NCI-H2107 treated with DMSO at 0.1 percent for 48 hours (cell line): ENCODE measurements around the gene CSKMT.
"Not testable (repeated sequence)": the region's sequence is repeated elsewhere in the genome, so short reads cannot be mapped to it uniquely, and the experiment has no call there.

Experiments
- DNase-seq: peaks from one replicate; lab custom pipeline; 2025; ENCODE audit not compliant: unreplicated experiment; lab: John Stamatoyannopoulos, UW

The CSKMT gene

DNA sequence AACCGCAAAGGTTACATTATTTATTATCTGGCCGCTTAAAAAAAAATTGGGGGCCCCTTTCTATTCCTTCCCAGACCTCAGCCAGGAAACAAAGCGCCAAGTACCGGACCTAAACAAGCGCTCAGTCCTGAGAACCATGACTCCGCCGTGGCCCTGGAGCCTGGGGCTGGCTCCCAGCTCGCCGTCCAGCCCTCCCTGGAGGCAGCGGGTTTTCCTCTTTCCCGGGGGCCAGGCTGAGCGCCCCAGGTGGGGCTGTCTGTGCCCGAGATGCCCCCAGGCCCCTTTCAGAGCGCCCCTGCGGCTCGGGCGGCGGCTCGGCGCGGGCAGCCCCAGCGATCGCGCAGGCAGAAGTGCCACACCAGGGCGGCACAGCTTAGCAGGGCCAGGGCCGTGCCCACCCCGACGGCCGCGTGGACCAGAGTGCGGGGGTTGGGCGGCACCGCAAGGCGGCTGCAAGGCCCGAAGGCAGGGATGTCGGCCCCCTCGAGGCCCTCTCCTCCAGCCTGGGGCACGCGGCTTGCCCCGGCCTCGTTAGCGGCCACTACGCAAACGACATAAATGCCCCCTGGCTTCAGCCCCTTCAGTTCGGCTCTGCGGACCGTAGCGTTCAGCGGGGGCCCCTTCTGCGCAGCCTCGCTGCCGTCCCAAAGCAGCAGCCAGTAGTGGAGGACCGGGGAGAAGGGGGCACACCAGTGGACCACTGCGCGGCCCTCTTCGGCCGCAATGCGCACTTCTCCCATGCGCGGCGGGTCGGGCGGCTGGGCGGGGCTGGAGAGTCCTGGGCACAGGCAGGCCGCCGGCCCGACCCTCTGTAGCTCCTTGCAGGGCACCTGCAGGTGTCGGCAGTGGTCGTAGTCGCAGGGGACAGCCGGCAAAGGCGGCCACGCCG, 22.6 kb downstream of the CSKMT start:
- no peak for DNase-seq

DNA sequence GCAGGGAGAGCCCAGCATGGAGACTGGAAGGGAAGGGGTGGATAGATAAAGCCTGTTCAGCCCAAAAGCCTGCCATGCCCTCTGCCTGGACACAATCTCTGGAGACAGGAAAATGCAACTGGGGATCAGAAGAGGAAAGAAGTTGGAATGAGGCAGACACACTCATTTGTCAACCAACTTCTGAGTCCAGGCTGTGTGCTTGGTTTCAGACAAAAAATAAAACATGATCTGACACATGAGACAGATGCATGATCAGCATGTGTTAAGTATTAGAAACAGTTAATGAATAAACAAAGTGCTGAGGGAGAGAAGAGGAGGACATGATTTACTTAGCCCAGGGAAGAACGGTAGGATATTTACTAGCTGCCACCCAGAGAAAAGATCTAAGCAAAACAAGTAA, 23.4 kb downstream of the CSKMT start:
- no peak for DNase-seq

DNA sequence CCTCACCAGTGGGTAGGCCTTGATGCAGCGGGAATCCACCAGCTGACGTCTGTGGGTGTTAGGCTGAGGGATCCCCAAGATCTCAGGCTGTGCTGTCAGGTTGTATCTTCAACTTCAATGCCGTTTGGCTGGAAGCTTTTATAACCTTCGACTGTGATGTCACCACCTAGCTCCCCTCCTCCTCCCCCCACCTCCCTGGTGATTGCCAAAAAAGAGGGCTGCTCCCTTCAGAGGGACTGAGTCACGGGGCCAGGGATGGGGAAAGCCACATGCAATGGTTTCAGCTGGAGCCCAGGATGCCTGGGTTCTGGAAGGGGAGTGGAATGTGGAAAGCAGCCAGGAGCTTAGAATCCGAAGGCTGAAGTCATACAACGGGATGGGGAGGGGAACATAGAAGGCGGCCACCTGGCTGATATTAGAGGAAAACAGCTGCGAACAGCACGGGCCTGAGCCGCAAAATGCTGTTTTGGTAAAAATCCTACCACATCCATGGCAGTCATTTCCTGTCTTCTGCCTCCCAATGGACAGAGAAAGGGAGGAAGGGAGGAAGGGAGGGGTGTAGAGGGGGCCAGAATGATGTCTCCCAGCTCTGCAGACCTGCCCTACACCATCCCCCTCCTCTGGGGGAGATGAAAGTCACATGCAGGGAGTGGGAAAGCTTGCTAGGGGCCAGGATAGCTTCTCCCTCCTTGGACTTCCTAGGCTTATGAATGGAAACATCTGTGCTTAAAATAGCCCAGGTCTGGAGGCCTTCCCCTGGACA, 24.5 kb downstream of the CSKMT start, which contains the start of gene LRRN4CL:
LRRN4CL (minus strand) TSS at position 110 of the 763 bp plus-strand sequence. CDS start 1,022 bp downstream, outside the sequence.
- no peak for DNase-seq

DNA sequence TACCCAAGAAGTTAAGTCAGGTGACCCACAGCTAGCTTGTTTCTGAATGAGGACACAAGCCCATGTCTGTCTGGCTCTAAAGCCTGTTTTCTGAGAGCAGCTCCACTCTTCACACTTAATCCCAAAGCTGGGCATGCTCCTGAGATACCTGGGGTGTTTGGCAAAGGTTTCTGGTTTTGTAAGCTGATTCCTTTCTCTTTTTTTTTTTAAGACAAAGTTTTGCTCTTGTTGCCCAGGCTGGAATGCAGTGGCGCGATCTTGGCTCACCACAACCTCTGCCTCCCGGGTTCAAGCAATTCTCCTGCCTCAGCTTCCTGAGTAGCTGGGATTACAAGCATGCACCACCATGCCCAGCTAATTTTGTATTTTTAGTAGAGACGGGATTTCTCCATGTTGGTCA, 28.5 kb downstream of the CSKMT start:
- peak; percentile 19 for DNase-seq

DNA sequence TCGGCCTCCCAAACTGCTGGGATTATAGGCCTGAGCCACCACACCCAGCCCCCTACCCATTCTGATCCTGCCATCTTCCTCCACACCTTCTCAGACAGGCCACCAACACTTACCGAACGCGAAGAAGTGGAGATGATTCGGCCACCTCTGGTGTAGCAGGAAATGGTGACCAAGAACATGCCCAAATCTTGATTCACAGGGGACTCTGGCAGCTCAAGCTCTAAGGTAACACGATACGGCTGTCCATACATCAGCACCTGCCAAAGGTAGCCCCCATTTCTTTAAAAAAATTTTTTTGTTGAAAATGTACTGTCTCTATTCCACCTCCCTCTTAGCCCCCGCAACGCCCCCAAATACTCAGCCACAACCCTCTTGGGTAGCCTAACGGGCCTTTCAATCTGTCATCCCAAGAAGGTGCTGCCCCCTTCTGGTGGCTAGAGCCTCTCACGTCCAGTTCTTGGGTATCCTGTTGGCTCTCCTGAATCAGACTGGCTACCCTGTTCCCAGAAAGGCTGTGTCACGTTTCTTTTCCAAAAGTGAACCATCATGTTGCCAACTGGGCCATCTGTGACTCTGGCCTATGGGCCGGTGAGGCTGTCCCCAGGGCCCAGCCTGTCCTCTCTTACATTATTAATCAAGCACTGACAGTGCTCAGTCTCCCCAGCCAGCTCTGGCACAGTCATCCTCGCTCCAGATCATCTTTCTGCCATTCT, 29.5 kb downstream of the CSKMT start:
- DNase-seq = peak; percentile 17

DNA sequence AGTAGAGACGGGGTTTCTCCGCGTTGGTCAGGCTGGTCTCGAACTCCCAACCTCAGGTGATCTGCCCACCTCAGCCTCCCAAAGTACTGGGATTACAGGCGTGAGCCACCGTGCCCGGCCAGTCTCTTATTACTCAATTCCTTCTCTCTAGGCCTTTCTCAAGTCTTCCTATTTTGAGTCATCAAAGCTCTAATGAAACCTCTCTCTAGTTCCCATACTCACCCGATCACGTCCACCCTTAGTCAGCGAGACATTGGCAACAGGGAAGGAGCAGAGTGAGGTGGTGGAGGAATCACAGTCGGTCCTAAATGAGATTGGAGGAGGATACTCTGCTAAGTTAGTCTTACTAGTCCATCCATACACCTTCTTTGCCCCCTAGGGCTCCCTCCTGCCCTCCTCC, 37.1 kb downstream of the CSKMT start:
- DNase-seq = no peak

DNA sequence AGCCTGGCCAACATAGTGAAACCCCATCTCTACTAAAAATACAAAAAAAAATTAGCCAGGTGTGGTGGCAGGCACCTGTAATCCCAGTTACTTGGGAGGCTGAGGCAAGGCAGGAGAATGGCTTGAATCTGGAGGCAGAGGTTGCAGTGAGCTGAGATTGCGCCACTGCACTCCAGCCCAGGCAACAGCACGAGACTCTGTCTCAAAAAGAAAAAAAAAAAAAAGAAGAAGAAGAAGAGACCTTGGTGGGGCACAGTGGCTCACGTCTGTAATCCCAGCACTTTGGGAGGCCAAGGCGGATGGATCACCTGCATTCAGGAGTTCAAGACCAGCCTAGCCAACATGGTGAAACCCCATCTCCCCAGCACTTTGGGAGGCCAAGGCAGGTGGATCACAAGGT, 38.8 kb downstream of the CSKMT start:
- DNase-seq = not testable (repeated sequence)

DNA sequence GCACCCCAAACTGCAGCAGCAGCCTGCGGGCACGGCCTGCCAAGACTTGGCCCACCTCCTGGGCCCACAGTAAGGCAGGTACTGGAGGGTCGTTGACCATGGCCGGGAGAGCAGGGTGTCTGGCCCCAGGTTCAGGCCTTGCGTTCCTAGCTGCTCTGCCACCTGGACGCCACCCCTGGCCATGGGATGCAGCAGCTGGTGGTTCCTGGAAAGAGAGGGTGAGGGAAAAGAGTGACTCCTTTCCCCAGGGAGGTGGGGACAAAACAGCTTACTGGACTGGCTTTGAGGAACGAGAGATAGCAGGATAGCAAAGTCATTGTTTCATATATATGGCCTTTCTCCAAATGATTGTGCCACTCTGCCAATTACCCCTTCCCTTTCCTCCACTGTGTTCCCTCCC, 40.3 kb downstream of the CSKMT start:
- DNase-seq = no peak

DNA sequence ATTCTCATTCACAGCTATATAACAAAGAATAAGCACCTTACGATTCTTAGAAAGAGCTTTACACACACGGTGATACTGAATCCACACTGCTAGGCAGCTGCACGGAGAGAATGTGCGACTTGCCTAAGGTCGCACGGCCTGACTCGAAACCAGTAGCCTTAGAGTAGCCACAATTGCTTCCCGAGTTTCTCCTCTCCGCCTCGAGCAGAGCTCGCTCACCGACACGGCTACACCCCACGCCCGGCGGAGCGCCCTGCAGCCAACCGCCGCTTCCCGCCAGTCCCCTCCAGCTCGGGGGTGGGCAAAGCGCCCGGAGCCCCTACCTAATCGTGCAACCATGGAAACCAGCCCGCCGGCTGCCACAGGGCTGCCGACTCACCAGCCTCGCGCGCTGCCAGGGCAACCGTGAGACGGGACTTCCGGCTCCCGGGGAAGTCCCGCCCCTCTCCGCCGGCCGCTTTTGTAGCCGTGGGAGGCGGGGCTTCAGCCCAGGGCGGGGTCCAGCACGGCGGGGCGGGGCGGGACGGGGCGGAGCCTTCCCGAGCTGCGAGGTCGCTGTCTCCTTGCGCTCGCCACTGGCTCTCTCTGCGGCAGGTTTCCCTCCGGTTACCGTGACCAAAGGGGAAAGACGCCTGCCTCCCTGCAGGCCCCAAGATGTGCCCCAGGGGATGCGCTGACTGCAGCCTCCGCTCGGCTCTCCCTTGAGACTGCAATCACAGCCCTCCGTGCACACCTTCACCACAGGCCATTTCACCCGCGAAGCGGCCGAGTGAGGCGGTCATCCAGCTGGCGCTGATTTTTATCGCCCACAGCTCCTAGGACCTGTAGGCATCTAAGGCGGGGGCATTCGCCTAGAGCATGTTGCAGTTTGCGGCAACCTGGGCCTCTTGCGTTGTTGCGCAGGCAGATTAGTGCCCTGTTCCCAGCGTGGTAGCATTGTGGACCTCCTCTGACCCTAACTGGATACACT, 41.1 kb downstream of the CSKMT start:
- peak; percentile 78 for DNase-seq

DNA sequence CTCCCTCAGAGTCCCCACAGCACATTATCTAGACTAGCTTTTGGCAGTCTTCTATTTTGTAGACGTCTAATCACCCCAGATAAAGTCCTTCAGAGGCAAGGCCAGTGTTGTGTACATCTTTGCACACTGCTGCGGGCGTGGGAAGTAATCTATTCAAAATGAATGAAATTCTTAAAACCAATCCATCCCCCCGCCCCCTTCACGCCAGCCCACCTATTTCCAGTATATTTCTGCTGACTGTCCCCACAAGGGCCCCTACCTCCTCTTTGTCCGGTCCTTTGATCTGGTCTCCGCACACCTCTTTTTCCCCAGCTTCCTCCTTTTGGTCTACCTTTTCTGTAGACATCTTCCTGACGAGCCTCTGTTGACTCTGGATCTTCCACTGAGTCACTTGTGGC, 41.7 kb downstream of the CSKMT start:
- no peak for DNase-seq

DNA sequence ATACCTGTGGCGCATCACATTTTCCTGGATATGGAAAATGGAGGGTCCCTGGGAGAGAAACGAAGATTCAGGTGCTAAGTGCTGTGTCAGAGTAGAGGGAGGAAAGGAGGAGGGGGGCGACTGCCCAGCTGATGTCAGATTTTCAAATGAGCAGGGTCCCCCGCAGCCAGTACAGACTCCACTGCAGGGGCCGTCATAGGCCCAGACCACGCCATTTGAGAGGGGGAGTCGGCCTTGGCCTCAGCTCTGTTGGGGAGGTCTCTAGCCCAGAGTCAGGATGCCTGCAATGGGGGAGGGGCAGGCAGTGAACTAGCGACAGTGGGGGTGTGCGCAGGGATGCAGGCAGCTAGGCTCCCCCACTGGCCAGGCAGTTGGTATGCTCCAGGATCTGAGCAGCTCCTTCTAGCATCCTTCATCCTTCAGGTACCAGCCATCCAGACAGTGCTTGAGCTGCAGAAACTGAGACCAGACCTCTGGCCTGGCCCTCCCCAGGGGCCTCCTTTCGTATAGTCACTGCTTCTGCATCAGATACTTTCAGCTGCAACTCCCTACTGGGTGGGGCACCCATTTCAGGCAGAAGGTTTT, 42.3 kb downstream of the CSKMT start, which contains the start of the genes BSCL2 and GNG3:
BSCL2 (minus strand) TSS at position 148 of the 585 bp plus-strand sequence. CDS start 229 bp downstream, outside the sequence.
GNG3 (plus strand) TSS at position 400 of the 585 bp plus-strand sequence. CDS start 620 bp downstream, outside the sequence.
- no peak for DNase-seq

DNA sequence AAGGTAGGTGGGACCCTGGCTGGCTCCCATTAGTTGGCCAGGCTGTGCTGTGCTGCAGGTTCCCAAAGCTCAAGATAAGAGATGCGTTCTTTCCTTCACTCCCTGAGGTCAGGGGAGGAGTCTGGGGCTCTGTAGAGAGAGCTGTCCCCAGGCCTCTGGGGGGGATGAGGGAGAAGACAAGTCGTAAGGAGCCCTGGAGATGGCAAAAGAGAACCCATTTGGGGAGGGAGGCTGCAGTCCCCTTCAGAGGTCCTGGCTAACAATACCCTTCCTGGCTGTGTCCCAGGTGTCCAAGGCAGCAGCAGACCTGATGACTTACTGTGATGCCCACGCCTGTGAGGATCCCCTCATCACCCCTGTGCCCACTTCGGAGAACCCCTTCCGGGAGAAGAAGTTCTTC, 43.3 kb downstream of the CSKMT start:
- DNase-seq = no peak

DNA sequence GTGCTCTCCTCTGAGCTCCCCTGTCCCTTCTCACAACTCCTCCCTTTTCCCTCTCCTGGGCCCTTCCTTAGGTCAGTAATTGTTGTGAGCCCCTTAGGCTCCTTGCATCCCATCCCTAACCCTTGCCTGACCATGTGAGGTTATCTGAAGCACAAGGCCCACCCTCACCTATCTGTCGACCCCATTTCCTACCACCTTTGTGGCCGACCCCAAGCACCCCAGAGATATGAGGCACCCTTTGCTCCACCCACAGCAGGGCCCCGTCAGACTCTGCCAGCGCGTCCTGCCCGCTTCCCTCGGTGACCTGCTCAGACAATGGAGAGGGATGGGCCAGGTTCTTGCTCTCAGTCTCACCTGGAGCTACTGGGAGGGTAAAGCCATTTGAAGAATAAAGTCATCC, 43.7 kb downstream of the CSKMT start:
- no peak for DNase-seq

DNA sequence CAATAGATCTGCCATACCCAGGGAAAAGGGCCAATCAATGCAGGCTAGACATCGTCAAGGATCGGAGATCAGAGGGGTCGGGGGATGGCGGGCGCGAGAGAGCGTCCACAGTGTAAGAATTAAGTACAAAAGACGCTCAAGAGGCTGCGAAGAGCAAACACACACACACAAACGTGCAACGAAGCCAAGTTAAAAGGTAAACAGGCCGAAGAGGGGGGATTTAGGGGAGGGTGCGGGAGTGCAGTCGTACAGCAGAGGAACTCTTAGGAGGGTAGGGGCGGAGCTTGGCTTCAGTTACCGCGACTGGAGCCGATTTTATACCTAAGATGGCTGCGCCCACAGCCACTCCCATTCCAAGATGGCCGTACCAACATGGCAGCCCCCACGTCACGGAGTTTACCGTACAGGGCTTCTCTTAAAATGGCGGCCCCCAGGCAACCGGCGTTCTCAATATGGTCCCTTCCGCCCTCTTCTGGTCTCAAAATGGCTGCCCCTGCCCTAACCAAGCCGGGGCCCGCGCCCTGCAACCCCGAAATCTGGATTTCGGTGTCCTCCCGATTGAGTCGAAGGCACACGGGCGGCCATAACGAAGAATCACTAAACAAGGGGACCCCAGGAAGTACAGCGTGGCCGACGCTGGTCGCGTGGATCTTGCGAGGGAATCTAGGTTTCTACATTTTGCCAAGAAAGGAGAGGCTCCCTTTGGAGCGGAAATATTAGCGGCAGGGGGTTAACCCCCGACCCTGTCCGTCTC, 44.3 kb downstream of the CSKMT start:
- peak; percentile 98 for DNase-seq

DNA sequence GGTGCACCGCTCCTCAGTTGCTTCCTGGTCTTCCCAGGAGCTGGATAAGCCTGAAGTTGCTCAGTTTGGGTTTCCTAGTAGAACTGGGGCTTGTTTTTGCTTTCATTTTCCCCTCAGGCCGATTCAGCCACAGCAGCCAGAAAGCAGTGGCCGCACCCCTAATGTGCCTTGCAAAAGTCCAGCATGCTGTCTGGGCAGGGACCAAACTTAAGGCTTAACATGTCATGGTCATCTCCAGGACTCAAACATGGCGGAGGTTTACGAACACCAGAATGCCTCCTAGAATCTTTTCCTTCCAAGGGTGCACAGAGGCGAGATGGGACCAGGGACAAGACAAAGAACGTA, 44.9 kb downstream of the CSKMT start:
- no peak for DNase-seq

DNA sequence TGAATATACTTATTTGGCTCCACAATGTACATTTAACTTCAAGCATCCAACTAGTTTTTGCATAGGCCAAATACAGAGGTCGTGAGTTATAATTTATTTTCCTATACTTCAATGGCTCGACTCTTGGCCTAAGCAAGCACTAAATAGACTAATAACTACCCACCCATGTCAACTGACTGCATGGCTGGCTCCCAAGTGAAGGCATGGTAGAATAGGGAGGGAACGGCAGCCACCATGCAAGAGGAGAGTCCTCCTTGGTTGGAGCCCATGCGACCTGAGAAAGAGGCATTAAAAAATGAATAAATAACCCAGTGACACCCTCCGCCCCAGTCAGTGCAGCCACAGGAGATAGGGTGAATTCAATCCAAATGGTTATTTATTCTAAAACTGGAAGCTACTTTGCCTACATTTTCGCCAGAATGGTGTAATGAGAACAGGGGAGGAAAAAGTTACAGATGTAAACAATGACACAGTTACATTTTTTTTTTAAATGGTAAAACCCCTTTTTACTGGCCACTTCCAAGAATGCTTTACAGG, 47.2 kb downstream of the CSKMT start:
- no peak for DNase-seq

DNA sequence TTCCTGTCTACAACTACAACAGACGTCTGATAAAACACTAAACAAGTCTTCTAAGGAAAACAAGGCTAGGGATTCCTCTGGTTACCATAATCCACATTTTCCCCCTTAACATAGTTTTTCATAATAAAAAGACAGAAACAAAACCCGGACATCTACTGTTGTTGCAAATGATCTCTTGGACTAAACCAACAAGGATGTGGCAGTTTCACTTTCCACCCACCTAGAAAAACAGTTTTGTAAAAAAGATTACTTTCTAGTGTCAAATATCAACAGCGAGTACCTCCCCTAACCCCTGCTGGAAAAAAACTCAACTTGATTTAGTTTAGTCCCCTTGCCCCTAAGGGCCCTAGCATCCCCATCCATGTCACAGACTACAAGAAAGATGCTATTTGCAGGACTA, 47.7 kb downstream of the CSKMT start:
- DNase-seq = no peak

DNA sequence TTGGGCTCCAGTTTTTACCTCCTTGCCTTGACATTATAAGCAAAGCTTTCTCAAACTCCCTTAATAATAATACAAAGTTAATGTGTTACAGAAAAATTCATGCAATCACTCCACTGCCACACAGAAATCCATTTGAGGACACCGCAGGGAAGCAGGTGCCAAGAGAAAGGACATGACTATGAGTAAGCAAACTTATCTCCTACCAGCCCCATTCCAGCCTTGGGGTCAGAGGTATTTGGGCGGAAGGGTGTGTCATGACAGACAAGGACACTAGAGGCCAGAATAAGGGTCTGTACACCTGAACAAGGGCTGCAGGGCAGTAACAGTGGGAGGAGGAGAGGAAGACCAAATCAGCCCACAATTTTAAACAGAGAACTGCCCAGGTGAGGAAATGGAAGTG, 48.2 kb downstream of the CSKMT start:
- no peak for DNase-seq
